Effector CD4-positive, alpha-beta T cell (primary cell): Measurements from ENCODE around the gene UBE3C.
"Not testable (repeated sequence)": the region's sequence is repeated elsewhere in the genome, so short reads cannot be mapped to it uniquely, and the experiment has no call there.

Experiments used
- DNase-seq: peaks from one replicate; pipeline ENCODE4 v3.0.0-alpha.2; 2020
- total RNA-seq: gene quantifications from one replicate; lab custom pipeline; 2026; lab: John Stamatoyannopoulos, UW

The UBE3C gene
- 123 reads per million, percentile 86 among the genes with 10 or more reads in this experiment for total RNA-seq

- DNase-seq = peak; percentile 84
Observed at GRCh38 chr7:157138424-157139110, at the start of gene UBE3C. Gene UBE3C, plus strand, starts transcription at chr7:157138926. Its CDS starts 347 bp downstream, at chr7:157139273.

GRCh38 chr7:157089100-157089610 lies 49.6 kb upstream of the UBE3C start:
- DNase-seq = no peak

GRCh38 chr7:157090485-157091165 lies 48.1 kb upstream of the UBE3C start:
- DNase-seq = no peak

GRCh38 chr7:157096286-157097055 lies 42.3 kb upstream of the UBE3C start:
- DNase-seq = no peak

- no peak for DNase-seq
Observed at GRCh38 chr7:157097056-157097329, 41.7 kb upstream of the UBE3C start.

GRCh38 chr7:157097569-157097968 lies 41.2 kb upstream of the UBE3C start:
- DNase-seq = no peak

- DNase-seq = not testable (repeated sequence)
Observed at GRCh38 chr7:157100005-157100404, 38.7 kb upstream of the UBE3C start.

GRCh38 chr7:157103641-157104040 lies 35.1 kb upstream of the UBE3C start:
- not testable (repeated sequence) for DNase-seq

- no peak for DNase-seq
Observed at GRCh38 chr7:157111311-157111710, 27.4 kb upstream of the UBE3C start.

GRCh38 chr7:157112706-157113105 lies 26.0 kb upstream of the UBE3C start:
- no peak for DNase-seq

- DNase-seq = no peak
Observed at GRCh38 chr7:157113607-157114006, 25.1 kb upstream of the UBE3C start.

- no peak for DNase-seq
Observed at GRCh38 chr7:157116762-157117161, 22.0 kb upstream of the UBE3C start.

GRCh38 chr7:157117796-157118195 lies 20.9 kb upstream of the UBE3C start:
- DNase-seq = no peak

- no peak for DNase-seq
Observed at GRCh38 chr7:157120181-157120580, 18.5 kb upstream of the UBE3C start.

GRCh38 chr7:157121184-157121715 lies 17.5 kb upstream of the UBE3C start:
- DNase-seq = no peak

- no peak for DNase-seq
Observed at GRCh38 chr7:157122800-157123495, 15.8 kb upstream of the UBE3C start.

- DNase-seq = no peak
Observed at GRCh38 chr7:157124690-157125089, 14.0 kb upstream of the UBE3C start.

GRCh38 chr7:157125376-157126223 lies 13.1 kb upstream of the UBE3C start:
- DNase-seq = no peak

- no peak for DNase-seq
Observed at GRCh38 chr7:157126921-157127320, 11.8 kb upstream of the UBE3C start.

GRCh38 chr7:157129200-157129599 lies 9.5 kb upstream of the UBE3C start:
- DNase-seq = no peak

GRCh38 chr7:157129907-157130460 lies 8.7 kb upstream of the UBE3C start:
- DNase-seq = no peak
